Renal cortex interstitium (tissue), 11 donors: ENCODE results near the gene CAPNS1. TPM values are rescaled to one million over a fixed set of nuclear protein-coding genes. Genes with fewer than 3 reads are reported as not detected.
"Not testable (repeated sequence)": the region's sequence is repeated elsewhere in the genome, so short reads cannot be mapped to it uniquely, and the experiment has no call there.

Source experiments
- DNase-seq, 11 donors: peaks; one replicate each; pipeline ENCODE4 v3.0.0-alpha.2; 2013; ENCODE audit warnings: low read depth in 9 of 11, low spot score in 4 of 11; ENCODE audit errors: extremely low read depth in 1 of 11
- polyA plus RNA-seq, 3 donors: library from polyadenylated mRNA; unstranded; fragments of 120-200 nt; gene quantifications; one replicate each; pipeline ENCODE4 v1.2.1, GENCODE V29; 2013; ENCODE audit not compliant: insufficient read length in 3 of 3

CAPNS1 gene
- polyA plus RNA-seq, 3 donors: 522 to 608 (median 545) TPM

DNA sequence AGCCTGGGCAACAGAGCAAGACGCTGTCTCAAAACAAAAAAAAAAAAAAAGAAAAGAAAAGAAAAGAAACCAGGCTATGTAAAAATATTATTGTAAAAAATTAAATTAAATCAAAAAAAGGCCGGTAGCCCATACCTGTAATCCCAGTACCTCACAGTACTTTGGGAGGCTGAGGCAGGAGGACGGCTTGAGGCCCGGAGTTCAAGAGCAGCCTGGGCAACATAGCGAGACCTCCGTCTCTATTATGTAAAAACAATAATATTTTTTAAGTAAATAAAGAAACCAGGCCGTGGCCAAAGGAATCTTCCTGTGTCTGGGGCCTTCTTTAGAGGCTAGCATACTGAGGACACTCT is 770 bp upstream of the CAPNS1 start:
- no peak for DNase-seq

DNA sequence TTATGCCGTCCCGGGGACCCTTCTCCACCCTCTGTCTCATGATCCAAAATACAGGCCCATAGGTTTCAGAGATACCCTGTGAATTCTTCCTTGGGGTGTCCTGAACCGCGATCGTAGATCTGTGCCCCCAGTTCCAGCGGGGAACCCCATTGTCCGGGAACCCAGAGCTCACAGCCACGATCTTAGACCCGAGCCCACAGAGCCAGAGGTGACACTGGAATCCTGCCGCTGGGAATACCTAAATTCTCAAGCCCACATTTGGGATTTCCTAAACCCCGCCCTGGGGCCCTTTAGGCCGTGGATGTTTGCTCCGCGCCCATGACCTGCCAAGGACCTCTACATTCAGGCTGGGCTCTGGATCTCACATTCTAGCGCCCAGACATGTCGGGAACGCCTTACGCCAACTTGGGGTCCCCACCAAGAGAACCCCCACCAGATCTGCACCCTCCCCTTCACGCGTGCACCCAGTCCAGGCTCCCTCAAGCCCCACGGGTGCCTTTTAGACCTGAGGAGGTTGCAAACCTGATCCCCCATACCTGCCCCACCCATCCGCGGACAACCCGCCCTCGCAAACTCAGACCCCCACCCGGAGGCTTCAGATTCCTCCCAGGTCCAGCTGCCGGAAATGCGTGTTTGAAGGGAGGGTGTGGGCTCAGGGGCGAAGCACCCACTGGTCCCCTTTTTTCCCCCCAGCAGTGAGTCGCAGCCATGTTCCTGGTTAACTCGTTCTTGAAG is 605 bp downstream of the CAPNS1 start:
- peak in 4 of 11 donors; percentile 26 to 51 (median 30) for DNase-seq

DNA sequence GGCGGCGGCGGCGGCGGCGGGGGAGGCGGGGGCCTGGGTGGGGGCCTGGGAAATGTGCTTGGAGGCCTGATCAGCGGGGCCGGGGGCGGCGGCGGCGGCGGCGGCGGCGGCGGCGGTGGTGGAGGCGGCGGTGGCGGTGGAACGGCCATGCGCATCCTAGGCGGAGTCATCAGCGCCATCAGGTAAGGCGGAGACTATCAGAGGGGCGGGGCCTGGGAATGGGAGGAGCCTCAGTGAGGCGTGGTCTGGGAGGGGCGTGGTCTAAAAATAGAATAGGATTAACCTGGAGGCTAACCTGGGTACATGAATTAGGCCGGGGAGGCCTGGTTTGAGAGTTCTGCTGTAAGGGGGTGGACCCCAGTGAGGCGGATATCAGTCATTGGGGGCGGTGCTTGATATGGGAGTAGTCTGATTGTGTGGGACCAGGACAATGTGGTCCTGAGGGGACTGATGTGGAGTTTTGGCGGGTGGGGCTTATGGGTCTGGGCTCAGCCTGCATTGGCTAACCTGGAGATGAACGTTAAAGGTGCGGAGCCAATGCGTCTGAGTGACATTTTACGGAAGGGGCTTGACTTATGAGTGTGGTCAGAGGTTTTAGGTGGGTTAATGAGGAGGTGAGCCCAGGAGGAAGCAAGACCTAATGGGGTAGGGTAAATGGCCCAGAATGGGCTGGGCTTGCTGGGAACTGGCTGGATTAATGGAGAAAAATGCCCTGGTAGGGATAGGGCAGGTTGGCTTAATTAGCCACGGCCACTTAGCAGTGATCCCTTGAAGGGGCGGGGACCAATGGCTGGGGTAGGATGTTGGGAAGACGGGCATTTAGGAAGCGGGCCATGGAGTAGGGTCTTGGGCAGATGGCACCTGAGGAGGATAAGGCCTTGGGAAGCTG is 1.4 kb downstream of the CAPNS1 start:
- peak in 8 of 11 donors; percentile 54 to 83 (median 67) for DNase-seq

DNA sequence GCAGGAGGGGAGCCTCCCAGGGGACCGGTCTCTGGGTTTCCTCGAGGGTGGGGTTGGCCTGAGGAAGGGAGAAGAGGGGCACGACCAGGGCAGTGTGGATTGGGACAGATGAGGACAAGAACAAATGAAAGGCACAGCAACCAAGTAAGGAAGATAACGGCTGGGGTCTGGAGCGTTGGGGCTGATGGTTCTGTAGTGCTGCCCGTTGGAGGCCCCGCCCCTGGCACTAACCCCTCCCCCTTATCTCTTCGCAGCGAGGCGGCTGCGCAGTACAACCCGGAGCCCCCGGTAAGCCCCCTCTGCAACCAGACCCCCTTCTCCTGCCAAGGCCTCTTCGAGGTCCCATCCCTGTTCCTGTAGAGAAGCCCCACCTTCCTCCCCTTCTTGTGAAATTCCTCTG is 2.2 kb downstream of the CAPNS1 start:
- DNase-seq: no peak

DNA sequence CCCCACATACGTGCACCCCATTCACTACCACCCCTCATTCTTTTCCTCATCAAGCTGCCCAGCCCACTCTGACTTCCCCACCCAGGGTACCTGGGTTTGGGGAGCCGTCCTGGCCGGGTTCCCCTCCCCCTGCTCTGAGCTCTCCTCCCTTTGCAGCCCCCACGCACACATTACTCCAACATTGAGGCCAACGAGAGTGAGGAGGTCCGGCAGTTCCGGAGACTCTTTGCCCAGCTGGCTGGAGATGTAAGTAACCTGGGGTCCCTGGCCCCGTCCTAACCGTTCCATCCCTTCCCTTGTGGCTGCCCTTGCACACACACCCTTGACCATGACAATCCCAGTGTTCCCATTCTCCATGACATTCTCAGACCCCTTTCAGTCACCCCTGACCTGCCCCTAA is 2.6 kb downstream of the CAPNS1 start:
- no peak for DNase-seq

DNA sequence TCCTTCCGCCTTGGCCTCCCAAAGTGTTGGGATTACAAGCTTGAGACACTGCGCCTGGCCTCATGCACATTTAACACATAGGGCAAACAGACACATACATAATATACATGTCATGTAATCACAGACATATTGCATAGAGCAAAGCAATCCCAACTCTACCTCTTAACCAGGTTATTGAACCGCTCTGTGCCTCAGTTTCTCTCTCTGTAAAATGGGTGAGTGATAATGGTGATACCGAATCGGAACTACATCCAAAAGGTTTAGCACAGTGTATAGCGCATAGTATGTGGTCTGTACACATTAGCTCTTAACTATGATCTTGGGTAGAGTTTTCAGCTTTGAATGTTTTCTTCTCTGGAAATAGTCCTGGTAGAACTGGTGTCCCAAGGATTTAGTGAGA is 4.8 kb downstream of the CAPNS1 start:
- no peak for DNase-seq

GRCh38 chr19:36149673-36150406 is 10.0 kb downstream of the CAPNS1 start:
- no peak for DNase-seq

GRCh38 chr19:36150586-36150985 is 10.7 kb downstream of the CAPNS1 start:
- DNase-seq: no peak

- DNase-seq: peak in 4 of 11 donors; percentile 24 to 51 (median 46)
Observed at GRCh38 chr19:36151144-36152018, 11.5 kb downstream of the CAPNS1 start.

- peak in 1 of 11 donors; percentile 16 for DNase-seq
Observed at GRCh38 chr19:36152019-36152351, 12.1 kb downstream of the CAPNS1 start.

GRCh38 chr19:36152352-36153091 is 12.7 kb downstream of the CAPNS1 start, which contains the start of gene COX7A1:
Gene COX7A1 (minus strand): TSS chr19:36152447. CDS start chr19:36152407, 40 bp downstream.
- peak in 5 of 11 donors; percentile 31 to 48 (median 34) for DNase-seq

- DNase-seq: no peak
Observed at GRCh38 chr19:36153126-36153525, 13.3 kb downstream of the CAPNS1 start.

- DNase-seq: no peak
Observed at GRCh38 chr19:36160821-36161596, 21.1 kb downstream of the CAPNS1 start.

GRCh38 chr19:36163813-36164212 is 23.9 kb downstream of the CAPNS1 start:
- DNase-seq: no peak

GRCh38 chr19:36169084-36169760 is 29.4 kb downstream of the CAPNS1 start:
- peak in 7 of 11 donors; percentile 30 to 70 (median 57) for DNase-seq

DNA sequence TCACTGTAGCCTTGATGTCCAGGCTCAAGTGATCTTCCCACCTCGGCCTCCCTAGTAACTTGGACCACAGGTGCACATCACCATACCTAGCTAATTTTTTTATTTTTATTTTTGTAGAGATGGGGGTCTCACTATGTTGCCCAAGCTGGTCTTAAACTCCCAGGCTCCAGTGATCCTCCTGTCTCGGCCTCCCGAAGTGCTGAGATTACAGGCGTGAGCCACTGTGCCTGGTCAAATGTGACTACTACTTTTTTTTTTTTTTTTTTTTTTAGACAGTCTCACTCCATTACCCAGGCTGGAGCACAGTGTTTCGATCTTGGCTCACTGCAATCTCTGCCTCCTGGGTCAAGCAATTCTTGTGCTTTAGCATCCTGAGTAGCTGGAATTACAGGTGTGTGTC is 33.0 kb downstream of the CAPNS1 start:
- no peak for DNase-seq

DNA sequence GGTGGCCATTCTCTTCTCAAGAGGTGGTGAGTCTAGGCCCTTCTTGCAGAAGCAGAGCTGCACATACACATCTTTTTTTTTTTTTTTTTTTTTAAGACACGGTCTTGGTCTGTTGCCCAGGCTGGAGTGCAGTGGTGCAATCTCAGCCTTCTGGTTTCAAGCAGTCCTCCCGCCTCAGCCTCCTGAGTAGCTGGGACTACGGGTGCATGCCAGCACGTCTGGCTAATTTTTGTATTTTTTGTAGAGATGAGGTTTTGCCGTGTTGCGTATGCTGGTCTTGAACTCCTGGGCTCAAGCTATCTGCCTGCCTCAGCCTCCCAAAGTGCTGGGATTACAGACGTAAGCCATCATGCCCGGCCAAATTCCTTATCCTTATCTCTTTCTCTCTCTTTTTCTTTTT is 34.0 kb downstream of the CAPNS1 start:
- not testable (repeated sequence) for DNase-seq
